Suprapubic skin (tissue), 4 donors: ENCODE measurements around the gene HIVEP1.

Experiments used
- POLR2A ChIP-seq, 2 donors: fragments of 450-650 bp; IDR thresholded peaks; one replicate each; pipeline ENCODE4 v1.6.1; 2017; ENCODE audit warnings: antibody characterized with exemption in 2 of 2, mild to moderate bottlenecking in 2 of 2, moderate library complexity in 2 of 2
- POLR2AphosphoS5 ChIP-seq, 3 donors: sonication (generic); formaldehyde crosslinking; IDR thresholded peaks; one replicate each; pipeline ENCODE4 v1.6.1; 2017; ENCODE audit warnings: antibody characterized with exemption in 3 of 3
- TF ChIP-seq, protein P1 (sequence below), 2 donors: fragments of 200-600 bp in 1 of 2; fragments of 450-650 bp in 1 of 2; sonication (generic) in 1 of 2; IDR thresholded peaks; one replicate each; pipeline ENCODE4 v1.5.1; 2016 to 2019; ENCODE audit warnings: antibody characterized with exemption in 2 of 2, mild to moderate bottlenecking in 1 of 2, moderate library complexity in 1 of 2

DNA sequence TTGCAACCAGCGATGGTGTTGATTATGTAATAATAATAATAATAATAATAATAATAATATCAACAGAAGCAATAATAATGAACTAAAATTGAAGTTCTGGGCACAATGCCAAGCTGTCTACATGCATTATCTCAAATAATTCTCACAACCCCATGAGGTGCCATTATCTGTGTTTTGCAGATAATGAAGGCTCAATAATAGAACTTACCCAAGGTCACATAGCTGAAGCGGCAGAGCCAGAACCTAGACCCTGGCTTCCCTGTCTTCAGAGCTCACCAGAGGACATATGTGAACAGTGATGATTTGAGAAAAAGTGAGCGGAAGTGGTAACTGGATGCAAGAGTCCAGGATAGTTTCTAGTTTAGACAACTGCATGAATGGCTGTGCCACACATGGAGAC is 91.0 kb downstream of the HIVEP1 start:
- TF ChIP-seq, protein P1, sequence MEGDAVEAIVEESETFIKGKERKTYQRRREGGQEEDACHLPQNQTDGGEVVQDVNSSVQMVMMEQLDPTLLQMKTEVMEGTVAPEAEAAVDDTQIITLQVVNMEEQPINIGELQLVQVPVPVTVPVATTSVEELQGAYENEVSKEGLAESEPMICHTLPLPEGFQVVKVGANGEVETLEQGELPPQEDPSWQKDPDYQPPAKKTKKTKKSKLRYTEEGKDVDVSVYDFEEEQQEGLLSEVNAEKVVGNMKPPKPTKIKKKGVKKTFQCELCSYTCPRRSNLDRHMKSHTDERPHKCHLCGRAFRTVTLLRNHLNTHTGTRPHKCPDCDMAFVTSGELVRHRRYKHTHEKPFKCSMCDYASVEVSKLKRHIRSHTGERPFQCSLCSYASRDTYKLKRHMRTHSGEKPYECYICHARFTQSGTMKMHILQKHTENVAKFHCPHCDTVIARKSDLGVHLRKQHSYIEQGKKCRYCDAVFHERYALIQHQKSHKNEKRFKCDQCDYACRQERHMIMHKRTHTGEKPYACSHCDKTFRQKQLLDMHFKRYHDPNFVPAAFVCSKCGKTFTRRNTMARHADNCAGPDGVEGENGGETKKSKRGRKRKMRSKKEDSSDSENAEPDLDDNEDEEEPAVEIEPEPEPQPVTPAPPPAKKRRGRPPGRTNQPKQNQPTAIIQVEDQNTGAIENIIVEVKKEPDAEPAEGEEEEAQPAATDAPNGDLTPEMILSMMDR (IDR thresholded peaks at IDR 0.05): no peak
- TF ChIP-seq POLR2A (IDR thresholded peaks at IDR 0.05) (no peak), POLR2AphosphoS5 (IDR thresholded peaks at IDR 0.05) (no peak)
